Dermis microvascular lymphatic vessel endothelial cell (primary cell): ENCODE measurements around the gene C1QTNF6. TPM values are rescaled to one million over a fixed set of nuclear protein-coding genes. Genes with fewer than 3 reads are reported as not detected.
"Not testable (repeated sequence)": the region's sequence is repeated elsewhere in the genome, so short reads cannot be mapped to it uniquely, and the experiment has no call there.

Experiments used
- DNase-seq, 2 donors: peaks; one replicate each; pipeline versions ENCODE4 v3.0.0 to v3.0.0-alpha.2; 2010; ENCODE audit warnings: low read depth in 2 of 2
- total RNA-seq: library from RNA; depleted of rRNA; stranded (reverse); fragments of >200 nt; gene quantifications from 2 replicates; pipeline ENCODE4 v1.2.1, GENCODE V29; 2014

Gene C1QTNF6
- total RNA-seq, 1 donor from 2014 or later = 5.0 TPM

GRCh38 chr22:37176464-37177061 lies 11.5 kb downstream of the C1QTNF6 start:
- DNase-seq = peak; percentile 89 to 95

DNA sequence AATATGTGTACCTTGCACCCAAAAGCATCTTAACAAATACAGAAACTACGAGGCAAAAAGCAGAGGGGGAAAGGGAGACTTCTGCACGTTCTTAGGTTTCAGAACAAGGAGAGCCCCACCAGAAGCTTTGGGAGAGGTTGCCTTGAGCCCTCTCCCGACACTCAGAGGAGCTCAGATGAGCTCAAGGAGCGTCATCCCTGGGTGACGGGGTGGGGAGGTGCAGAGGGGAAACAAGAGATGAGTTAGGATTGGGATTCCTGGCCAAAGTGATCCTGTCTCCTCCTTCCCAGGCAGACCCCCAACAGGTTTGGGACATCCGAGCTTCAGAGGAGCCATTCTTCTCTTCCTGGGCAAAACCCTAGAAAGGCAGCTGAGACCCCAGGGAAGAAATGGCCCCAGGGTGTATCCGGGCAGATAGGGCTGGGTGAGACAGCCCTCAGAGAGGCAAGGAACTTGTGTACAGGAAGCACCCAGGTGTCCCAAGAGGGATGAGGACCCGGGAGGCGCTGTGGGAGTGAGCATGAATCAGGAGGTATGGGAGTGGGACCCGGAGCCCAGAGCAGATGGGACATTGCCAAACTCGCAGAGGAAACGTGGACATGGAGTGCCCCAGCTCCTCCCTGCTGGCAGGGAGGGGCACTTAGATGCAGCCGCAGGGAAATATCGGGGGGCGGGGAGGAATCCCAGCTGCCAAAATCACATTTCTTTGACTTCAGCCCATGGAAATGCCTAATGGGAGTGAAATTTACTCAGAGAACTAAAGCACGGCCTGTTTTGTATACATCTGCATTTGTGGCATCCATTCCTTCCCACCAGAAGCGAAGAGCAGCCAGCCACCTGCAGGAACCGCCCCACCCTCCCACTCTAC lies 12.4 kb downstream of the C1QTNF6 start:
- no peak for DNase-seq

- DNase-seq = no peak
Observed at GRCh38 chr22:37174964-37175363, 13.1 kb downstream of the C1QTNF6 start.

DNA sequence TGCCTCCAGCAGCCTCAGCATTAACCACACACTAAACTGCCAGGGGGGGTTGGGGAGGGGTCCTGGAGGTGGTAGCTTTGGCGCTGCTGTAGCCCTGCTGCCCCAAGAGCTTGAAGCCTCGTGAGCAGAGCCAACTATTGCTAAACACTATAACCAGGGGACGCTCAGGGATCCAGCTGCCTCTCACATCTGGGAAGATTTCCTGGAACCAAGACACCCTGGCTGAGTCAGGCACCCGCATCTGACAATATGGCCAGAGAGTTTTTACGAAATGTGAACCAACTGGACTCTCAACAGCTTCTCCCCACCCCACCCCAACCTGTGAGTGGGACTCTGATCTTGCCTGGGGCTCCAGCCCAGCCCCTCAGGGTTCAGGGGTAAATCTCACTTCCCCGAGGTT lies 14.3 kb downstream of the C1QTNF6 start:
- no peak for DNase-seq

DNA sequence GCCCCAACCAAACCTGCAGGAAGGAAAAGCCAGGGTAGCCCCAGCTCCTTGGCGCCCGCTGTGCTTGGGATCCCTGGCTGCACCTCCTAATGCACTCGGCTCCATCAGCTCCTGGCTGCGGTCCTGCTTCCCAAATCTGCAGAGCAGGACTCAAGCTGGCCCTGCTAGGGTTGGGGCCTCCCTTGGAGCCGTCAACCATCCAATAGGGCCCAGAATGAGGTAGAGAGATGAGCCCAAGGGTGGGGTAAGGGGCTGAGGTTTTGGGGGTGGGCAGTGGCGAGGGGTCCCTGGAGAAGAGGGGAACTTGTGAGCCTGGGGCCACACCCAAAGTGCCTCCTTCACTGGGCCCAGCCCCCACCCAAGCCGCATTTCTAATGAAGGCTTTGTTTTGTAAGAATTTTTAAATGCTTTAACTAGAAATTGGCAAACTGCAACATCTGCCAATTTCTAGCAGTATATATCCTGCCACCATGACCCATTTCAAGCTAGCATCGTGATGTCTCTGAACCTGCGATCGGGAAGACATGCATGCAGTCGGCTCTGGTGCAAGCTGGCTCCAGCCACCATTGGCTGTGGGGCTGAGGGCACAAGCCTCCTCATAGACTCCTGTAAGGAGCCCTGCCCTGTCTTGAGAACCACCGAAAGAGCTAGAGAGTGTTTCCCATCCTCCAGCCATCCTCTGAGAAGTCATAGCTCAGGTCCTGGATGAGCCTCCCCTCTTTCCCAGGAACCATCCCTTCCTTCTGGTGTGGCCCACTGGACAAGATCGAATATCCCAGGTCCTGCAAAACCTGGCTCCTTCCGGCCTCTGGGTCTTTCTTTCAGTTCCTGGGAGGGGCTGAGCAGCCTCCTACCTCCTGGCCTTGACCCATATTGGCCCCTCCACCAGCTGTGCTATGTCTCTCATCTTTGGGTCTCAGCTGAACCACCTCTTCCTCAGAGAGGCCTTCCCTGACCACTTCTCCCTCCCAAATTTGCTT lies 15.5 kb downstream of the C1QTNF6 start:
- no peak for DNase-seq

GRCh38 chr22:37171662-37172061 lies 16.4 kb downstream of the C1QTNF6 start:
- no peak for DNase-seq

GRCh38 chr22:37170689-37171405 lies 17.2 kb downstream of the C1QTNF6 start:
- DNase-seq = not testable (repeated sequence)

- no peak for DNase-seq
Observed at GRCh38 chr22:37169947-37170688, 17.9 kb downstream of the C1QTNF6 start.

DNA sequence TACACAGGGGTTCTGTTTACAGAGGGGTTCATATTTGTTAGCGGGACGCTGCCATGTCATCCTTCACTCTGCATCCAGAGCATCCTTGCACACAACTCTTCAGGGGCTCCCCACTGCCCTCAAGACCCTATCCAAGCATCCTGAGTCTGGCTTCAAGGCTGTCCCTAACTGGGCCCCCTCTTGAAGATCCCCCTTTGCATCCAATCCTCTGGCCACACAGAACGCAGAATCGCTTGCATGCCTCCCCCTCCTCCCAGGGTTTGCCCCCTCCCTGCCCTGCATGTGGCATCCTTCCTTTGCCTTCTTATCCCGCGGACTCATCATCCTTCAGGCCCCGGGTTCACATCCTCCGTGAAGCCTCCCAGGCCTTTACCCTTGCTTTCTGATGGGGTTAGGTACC lies 18.6 kb downstream of the C1QTNF6 start:
- no peak for DNase-seq

GRCh38 chr22:37167981-37168647 lies 19.9 kb downstream of the C1QTNF6 start:
- DNase-seq = no peak

- DNase-seq = no peak
Observed at GRCh38 chr22:37167176-37167980, 20.7 kb downstream of the C1QTNF6 start.

GRCh38 chr22:37166675-37167066 lies 21.4 kb downstream of the C1QTNF6 start:
- peak in 1 of 2 donors; percentile 80 for DNase-seq

- no peak for DNase-seq
Observed at GRCh38 chr22:37165940-37166674, 21.9 kb downstream of the C1QTNF6 start.

- DNase-seq = no peak
Observed at GRCh38 chr22:37165066-37165465, 23.0 kb downstream of the C1QTNF6 start.

GRCh38 chr22:37164505-37164887 lies 23.6 kb downstream of the C1QTNF6 start:
- no peak for DNase-seq

DNA sequence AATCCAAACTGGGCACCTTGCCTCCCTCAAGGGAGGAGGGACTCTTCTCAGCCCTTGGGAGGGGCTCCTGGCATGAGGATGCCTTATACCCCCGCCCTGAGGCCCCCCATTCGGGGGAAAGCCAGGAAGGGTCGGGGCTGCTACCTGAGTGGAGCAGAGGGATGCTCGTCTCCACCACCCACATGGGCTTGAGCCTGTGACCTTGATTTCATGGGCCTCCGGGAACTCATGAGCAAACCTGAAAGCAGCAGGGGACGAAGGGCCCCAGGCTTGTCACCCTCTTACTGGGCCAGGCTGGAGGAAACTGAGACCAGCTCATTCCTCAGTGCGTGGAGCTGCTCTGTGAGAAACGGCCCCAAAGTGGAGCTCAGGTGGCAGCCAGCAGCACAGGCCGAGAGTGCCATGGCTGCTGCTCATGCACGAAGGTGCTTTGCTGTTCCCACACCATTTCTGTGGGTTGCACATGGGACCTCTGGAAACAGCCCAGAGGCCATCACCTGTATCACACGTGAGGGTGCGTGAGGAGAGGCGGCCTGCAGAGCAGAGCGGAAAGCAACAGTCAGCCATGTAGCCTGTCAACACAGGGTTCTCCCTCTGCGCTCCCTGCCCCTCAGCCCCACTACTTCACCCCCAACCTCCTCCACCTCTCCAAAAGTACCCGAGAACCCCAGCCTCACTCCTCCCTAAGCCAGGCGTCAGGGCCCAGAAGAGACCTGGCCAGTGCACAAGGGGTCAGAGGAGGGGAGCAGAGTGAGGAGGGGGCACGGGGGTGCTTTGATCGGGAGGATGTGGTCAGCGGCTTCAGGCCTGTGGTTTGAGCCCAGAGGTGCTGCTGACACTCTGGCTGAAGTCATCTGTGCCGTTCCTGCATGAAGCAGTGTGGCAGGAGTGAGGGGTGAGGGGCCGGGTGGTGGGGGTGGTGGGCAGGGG lies 24.2 kb downstream of the C1QTNF6 start:
- DNase-seq = no peak

GRCh38 chr22:37163096-37163489 lies 25.0 kb downstream of the C1QTNF6 start:
- no peak for DNase-seq
